Fibroblast of lung (primary cell): ENCODE measurements around the gene TIMM13. TPM values are rescaled to one million over a fixed set of nuclear protein-coding genes. Genes with fewer than 3 reads are reported as not detected.
A peak's percentile ranks its signal among the peaks of the same experiment; 100 is the strongest.

Experiments
- DNase-seq, 2 donors: peaks; one replicate each; pipeline versions ENCODE4 v3.0.0 to v3.0.0-alpha.2; 2010; ENCODE audit warnings: low read depth in 2 of 2
- H2AFZ ChIP-seq: 2 replicates; pipeline ENCODE4 v1.5.1; 2012; ENCODE audit warnings: low read length, control low read depth, inconsistent platforms
- H3K27ac ChIP-seq: 2 replicates; pipeline ENCODE4 v1.5.1; 2011; ENCODE audit warnings: low read length, control low read depth; ENCODE audit not compliant: insufficient read depth
- H3K27me3 ChIP-seq: 2 replicates; pipeline ENCODE4 v1.5.1; 2011; ENCODE audit warnings: mild to moderate bottlenecking, low read length; ENCODE audit not compliant: control insufficient read depth, insufficient read depth
- H3K36me3 ChIP-seq: 2 replicates; pipeline ENCODE4 v1.5.1; 2011; ENCODE audit warnings: low read length; ENCODE audit not compliant: control insufficient read depth, insufficient read depth
- H3K4me1 ChIP-seq: 2 replicates; pipeline ENCODE4 v1.5.1; 2011; ENCODE audit warnings: low read length; ENCODE audit not compliant: control insufficient read depth, insufficient read depth; ENCODE audit errors: extremely low read depth
- H3K4me2 ChIP-seq: 2 replicates; pipeline ENCODE4 v1.5.1; 2011; ENCODE audit warnings: low read length, control low read depth; ENCODE audit not compliant: insufficient read depth; ENCODE audit errors: extremely low read depth
- H3K4me3 ChIP-seq, 4 experiments: fragments of 200-600 bp in 1 of 4; sonication (generic) in 1 of 4; replicated peaks in 1 of 4; 2 replicates each; pipeline ENCODE4 v1.5.1; 2011 to 2016; ENCODE audit warnings: low read length in 4 of 4, low read depth in 3 of 4, mild to moderate bottlenecking in 3 of 4, control low read depth in 2 of 4, inconsistent platforms in 1 of 4, mixed read lengths in 1 of 4; ENCODE audit not compliant: insufficient read depth in 1 of 4; ENCODE audit errors: control extremely low read depth in 1 of 4
- H3K79me2 ChIP-seq: 2 replicates; pipeline ENCODE4 v1.5.1; 2012; ENCODE audit warnings: mild to moderate bottlenecking, low read length, inconsistent platforms; ENCODE audit not compliant: control insufficient read depth, insufficient read depth
- H3K9ac ChIP-seq: 2 replicates; pipeline ENCODE4 v1.5.1; 2011; ENCODE audit warnings: mild to moderate bottlenecking, low read length, control low read depth; ENCODE audit not compliant: insufficient read depth
- H3K9me3 ChIP-seq: 2 replicates; pipeline ENCODE4 v1.5.1; 2012; ENCODE audit warnings: low read depth, low read length; ENCODE audit not compliant: control insufficient read depth, insufficient read depth
- H4K20me1 ChIP-seq: 2 replicates; pipeline ENCODE4 v1.5.1; 2011; ENCODE audit warnings: low read length; ENCODE audit not compliant: control insufficient read depth, insufficient read depth; ENCODE audit errors: extremely low read depth
- CTCF ChIP-seq, 2 donors: IDR thresholded peaks in 1 of 2; conservative IDR thresholded peaks in 1 of 2; 1 replicate in 1 of 2; 2 replicates in 1 of 2; pipeline ENCODE4 v1.5.1; 2011 to 2012; ENCODE audit warnings: low read length in 2 of 2, control low read depth in 1 of 2, inconsistent platforms in 1 of 2, low read depth in 1 of 2, mild to moderate bottlenecking in 1 of 2
- EZH2 ChIP-seq: IDR thresholded peaks from 2 replicates; pipeline ENCODE4 v1.5.1; 2012; ENCODE audit warnings: low read length, control low read depth, mild to moderate bottlenecking; ENCODE audit errors: missing control alignments
- polyA plus RNA-seq, 2 donors: library from polyadenylated mRNA; depleted of rRNA in 1 of 2; stranded (reverse) in 1 of 2; unstranded in 1 of 2; fragments of >200 nt; gene quantifications; 2 replicates each; pipeline ENCODE4 v1.2.1, GENCODE V29; 2011 to 2012; ENCODE audit warnings: missing spikeins in 1 of 2
- total RNA-seq: library from RNA; depleted of rRNA; stranded (reverse); fragments of >200 nt; gene quantifications from 2 replicates; pipeline ENCODE4 v1.2.1, GENCODE V29; 2014

TIMM13 gene
- total and polyA plus RNA-seq, 2 donors (not counting 1 experiment from before 2014, with no cell fraction given), result 14.1 to 27.6 TPM

DNA sequence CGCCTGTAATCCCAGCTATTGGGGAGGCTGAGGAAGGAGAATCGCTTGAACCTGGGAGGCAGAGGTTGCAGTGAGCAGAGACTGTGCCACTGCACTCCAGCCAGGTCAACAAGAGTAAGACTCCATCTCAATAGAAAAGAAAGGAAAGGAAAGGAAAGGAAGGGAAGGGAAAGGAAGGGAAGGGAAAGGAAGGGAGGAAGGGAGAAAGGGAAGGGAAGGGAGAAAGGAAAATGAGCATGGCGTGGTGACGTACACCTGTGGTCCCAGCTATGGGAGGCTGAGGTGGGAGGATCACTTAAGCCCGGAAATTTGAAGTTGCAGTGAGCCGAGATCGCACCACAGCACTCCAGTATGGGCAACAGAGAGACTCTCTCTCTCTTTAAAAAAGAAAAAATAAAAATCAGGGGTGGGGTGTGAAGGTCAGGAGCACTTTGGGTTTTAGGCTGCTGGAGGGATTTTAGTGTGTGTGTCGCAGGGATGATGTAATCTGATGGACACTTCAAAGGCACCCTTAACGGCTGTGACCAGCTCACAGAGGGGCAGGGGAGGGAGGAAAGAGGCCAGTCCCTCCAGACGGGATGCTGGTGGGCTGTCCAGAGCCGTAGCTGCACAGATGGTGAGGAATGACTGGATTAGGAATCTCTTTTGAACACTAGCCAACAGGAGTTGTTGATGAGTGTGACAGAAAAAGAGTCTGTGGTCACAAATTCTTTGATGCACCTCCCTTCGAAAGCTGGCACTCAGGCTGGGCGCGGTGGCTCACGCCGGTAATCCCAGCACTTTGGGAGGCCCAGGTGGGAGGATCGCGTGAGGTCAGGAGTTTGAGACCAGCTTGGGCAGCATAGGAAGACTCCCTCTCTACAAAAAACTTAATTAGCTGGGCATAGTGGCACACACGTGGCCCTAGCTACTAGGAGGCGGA, 39.8 kb downstream of the TIMM13 start:
- Histone ChIP-seq H3K27ac (no peak overlapping the region), H3K4me2 (no peak overlapping the region), H3K9me3 (no peaks in the 10 kb centered on the region), H3K79me2 (no peaks in the 10 kb centered on the region), H3K27me3 (no peaks in the 10 kb centered on the region), H3K36me3 (no peaks in the 10 kb centered on the region), H4K20me1 (no peaks in the 10 kb centered on the region), H3K4me1 (peaks cover 3% of the 10 kb centered on the region), H3K9ac (no peak overlapping the region), H2AFZ (no peak overlapping the region), H3K4me3 (no peak overlapping the region)
- TF ChIP-seq EZH2 (no peak), CTCF (conservative IDR thresholded peaks at IDR 0.05 in 1 of 2, IDR thresholded peaks at IDR 0.05 in 1 of 2; ENCODE audit: low read depth in 1 of 2, low read length in 2 of 2) (no peak)
- DNase-seq, result no peak

- H3K9me3 ChIP-seq, result no peaks in the 10 kb centered on the region
- H3K79me2 ChIP-seq, result no peaks in the 10 kb centered on the region
- H4K20me1 ChIP-seq, result no peaks in the 10 kb centered on the region
- no peak for TF ChIP-seq EZH2
- no peak for TF ChIP-seq CTCF (conservative IDR thresholded peaks at IDR 0.05 in 1 of 2, IDR thresholded peaks at IDR 0.05 in 1 of 2; ENCODE audit: low read depth in 1 of 2, low read length in 2 of 2)
- H3K27me3 ChIP-seq, result peaks cover 3% of the 10 kb centered on the region
- H3K27ac ChIP-seq, result no peak overlapping the region
- H3K4me1 ChIP-seq, result peaks cover 3% of the 10 kb centered on the region
- H3K4me3 ChIP-seq, result no peak overlapping the region
- peak overlapping the region; percentile 46 for H2AFZ ChIP-seq
- H3K4me2 ChIP-seq, result peak overlapping the region; percentile 13
- peak; percentile 71 to 85 for DNase-seq
- H3K9ac ChIP-seq, result no peak overlapping the region
- no peaks in the 10 kb centered on the region for H3K36me3 ChIP-seq
Measured at GRCh38 chr19:2385053-2385721, 42.2 kb downstream of the TIMM13 start.

DNA sequence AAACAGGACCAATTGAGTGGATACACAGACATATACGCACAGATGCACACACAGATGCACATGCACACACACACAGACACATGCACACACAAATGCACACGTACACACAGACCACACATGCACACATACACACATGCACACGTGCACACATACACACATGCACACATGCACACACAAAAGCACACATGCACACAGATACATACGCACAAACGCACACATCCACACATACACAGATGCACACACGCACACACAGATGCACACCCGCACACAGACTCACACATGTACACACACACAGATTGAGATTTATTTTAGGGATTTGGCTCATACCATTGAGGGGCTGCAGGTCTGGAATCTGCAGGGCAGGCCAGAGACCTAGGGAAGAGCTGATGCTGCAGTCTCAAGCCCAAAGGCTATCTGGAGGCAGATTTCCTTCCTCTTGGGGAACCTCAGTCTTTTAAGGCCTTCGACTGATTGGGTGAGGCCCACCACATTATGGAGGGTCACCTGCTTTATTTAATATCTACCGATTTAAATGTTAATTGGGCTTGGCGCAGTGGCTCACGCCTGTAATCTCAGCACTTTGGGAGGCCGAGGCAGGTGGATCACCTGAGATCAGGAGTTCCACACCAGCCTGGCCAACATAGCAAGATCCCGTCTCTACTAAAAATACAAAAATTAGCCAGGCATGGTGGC, 44.7 kb downstream of the TIMM13 start:
- Histone ChIP-seq H3K79me2 (no peaks in the 10 kb centered on the region), H3K36me3 (no peaks in the 10 kb centered on the region), H3K4me2 (no peak overlapping the region), H3K27me3 (peaks cover 3% of the 10 kb centered on the region), H3K27ac (no peak overlapping the region), H3K9ac (no peak overlapping the region), H3K9me3 (no peaks in the 10 kb centered on the region), H4K20me1 (no peaks in the 10 kb centered on the region), H3K4me1 (peaks cover 3% of the 10 kb centered on the region), H2AFZ (no peak overlapping the region), H3K4me3 (no peak overlapping the region)
- DNase-seq, result no peak
- TF ChIP-seq EZH2 (no peak), CTCF (conservative IDR thresholded peaks at IDR 0.05 in 1 of 2, IDR thresholded peaks at IDR 0.05 in 1 of 2; ENCODE audit: low read depth in 1 of 2, low read length in 2 of 2) (no peak)
